Right lobe of liver (tissue), 6 donors: ENCODE measurements around the gene CMTM5. TPM values are rescaled to one million over a fixed set of nuclear protein-coding genes. Genes with fewer than 3 reads are reported as not detected.
A peak's percentile ranks its signal among the peaks of the same experiment; 100 is the strongest.

Experiments used
- ATAC-seq, 4 donors: fragments of 200-7000 bp; cut with Tn5 transposase; one replicate each; pipeline ENCODE4 v1.9.1; 2020; ENCODE audit warnings: mild to moderate bottlenecking in 4 of 4, moderate library complexity in 4 of 4
- DNase-seq, 3 donors: peaks; one replicate each; pipeline ENCODE4 v3.0.0-alpha.2; 2020
- H3K27ac ChIP-seq, 3 donors: fragments of 200-600 bp; one replicate each; pipeline ENCODE4 v1.8.0; 2022
- H3K27me3 ChIP-seq, 2 donors: fragments of 200-600 bp; one replicate each; pipeline ENCODE4 v1.8.0; 2022
- H3K36me3 ChIP-seq, 4 donors: fragments of 200-600 bp; sonication (generic) in 1 of 4; one replicate each; pipeline versions ENCODE4 v1.5.1 to v1.8.0; 2017 to 2022; ENCODE audit warnings: control low read depth in 1 of 4
- H3K4me1 ChIP-seq, 4 donors: fragments of 200-600 bp; sonication (generic) in 1 of 4; one replicate each; pipeline versions ENCODE4 v1.5.1 to v1.8.0; 2017 to 2022; ENCODE audit warnings: control low read depth in 1 of 4
- H3K4me3 ChIP-seq, 3 donors: fragments of 200-600 bp; one replicate each; pipeline ENCODE4 v1.8.0; 2022
- H3K9me3 ChIP-seq, 4 donors: fragments of 200-600 bp; sonication (generic) in 1 of 4; one replicate each; pipeline versions ENCODE4 v1.5.1 to v1.8.0; 2017 to 2022; ENCODE audit warnings: control low read depth in 1 of 4
- POLR2A ChIP-seq: fragments of 450-650 bp; IDR thresholded peaks from one replicate; pipeline ENCODE4 v1.6.1; 2017; ENCODE audit warnings: antibody characterized with exemption, mild to moderate bottlenecking
- WGBS: methylation state at CpG from one replicate; pipeline ENCODE4 v1.1.6; 2018; ENCODE audit warnings: low coverage, low lambda C conversion rate; ENCODE audit not compliant: insufficient coverage; ENCODE audit errors: missing lambda C conversion rate; 5-methylcytosine and 5-hydroxymethylcytosine counted together
- intact Hi-C, 2 donors: fragments of 100-400 bp; cut with DNase I; formaldehyde crosslinking; loops; one replicate each; pipeline versions ENCODE4 v1.11.2 to v1.14.1; 2022
- total RNA-seq, 6 experiments: library from RNA; depleted of rRNA in 2 of 6; stranded (reverse); fragments of >200 nt in 2 of 6; fragmentation: NEBNext Ultra II Directional in 3 of 6; extraction: Animal tissue kit (Norgen Biotek cat#: 25700) in 3 of 6; gene quantifications; one replicate each; pipeline versions ENCODE4 v1.1.0 to v1.2.4, GENCODE V29; 2016 to 2023
- TF ChIP-seq, protein P1 (sequence below), 4 donors: fragments of 200-600 bp in 3 of 4; fragments of 450-650 bp in 1 of 4; IDR thresholded peaks; one replicate each; pipeline versions ENCODE4 v1.5.1 to v1.8.0; 2016 to 2022; ENCODE audit warnings: antibody characterized with exemption in 4 of 4, mild to moderate bottlenecking in 2 of 4
- donor health status: DM: no; HTN: yes; CAD: no.
- donor health status: DM: no; HTN: no; CAD: no.
- donor health status: DM: no; HTN: no; CAD: no.
- donor health status: DM: no; HTN: yes; CAD: no.
- donor health status: DM: no; HTN: yes; CAD: no.

The CMTM5 gene
- total RNA-seq, 6 experiments from 2014 or later, result 0.32 to 0.49 TPM; not detected in 4

GRCh38 chr14:23380197-23380914, 3.5 kb downstream of the CMTM5 start:
- 32% methylated on average over 7 of the region's 16 CpGs for WGBS
- no peaks in the 10 kb centered on the region for H3K4me1 ChIP-seq

GRCh38 chr14:23380976-23381375, 4.1 kb downstream of the CMTM5 start:
- Histone ChIP-seq H3K36me3 (no peaks in the 10 kb centered on the region), H3K27me3 (no peaks in the 10 kb centered on the region), H3K4me1 (no peaks in the 10 kb centered on the region), H3K4me3 (no peak overlapping the region), H3K27ac (no peak overlapping the region), H3K9me3 (no peaks in the 10 kb centered on the region)
- ATAC-seq, result no peak
- WGBS, result 34% methylated on average over 3 of the region's 4 CpGs
- DNase-seq, result no peak
- intact Hi-C loops, result loop anchor here in 1 of 2 donors (10.0 kb wide), 1 partner anchor 256 kb away; no protein-coding TSS in a partner anchor
- no peak for TF ChIP-seq POLR2A
- TF ChIP-seq, protein P1, sequence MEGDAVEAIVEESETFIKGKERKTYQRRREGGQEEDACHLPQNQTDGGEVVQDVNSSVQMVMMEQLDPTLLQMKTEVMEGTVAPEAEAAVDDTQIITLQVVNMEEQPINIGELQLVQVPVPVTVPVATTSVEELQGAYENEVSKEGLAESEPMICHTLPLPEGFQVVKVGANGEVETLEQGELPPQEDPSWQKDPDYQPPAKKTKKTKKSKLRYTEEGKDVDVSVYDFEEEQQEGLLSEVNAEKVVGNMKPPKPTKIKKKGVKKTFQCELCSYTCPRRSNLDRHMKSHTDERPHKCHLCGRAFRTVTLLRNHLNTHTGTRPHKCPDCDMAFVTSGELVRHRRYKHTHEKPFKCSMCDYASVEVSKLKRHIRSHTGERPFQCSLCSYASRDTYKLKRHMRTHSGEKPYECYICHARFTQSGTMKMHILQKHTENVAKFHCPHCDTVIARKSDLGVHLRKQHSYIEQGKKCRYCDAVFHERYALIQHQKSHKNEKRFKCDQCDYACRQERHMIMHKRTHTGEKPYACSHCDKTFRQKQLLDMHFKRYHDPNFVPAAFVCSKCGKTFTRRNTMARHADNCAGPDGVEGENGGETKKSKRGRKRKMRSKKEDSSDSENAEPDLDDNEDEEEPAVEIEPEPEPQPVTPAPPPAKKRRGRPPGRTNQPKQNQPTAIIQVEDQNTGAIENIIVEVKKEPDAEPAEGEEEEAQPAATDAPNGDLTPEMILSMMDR (IDR thresholded peaks at IDR 0.05), result no peak

More at GRCh38 chr14:23380197-23380914, 3.5 kb downstream of the CMTM5 start:
- ATAC-seq (peak in 3 of 4 donors; percentile 2 to 18 (median 12)), DNase-seq (no peak)
- H3K36me3 ChIP-seq, result no peaks in the 10 kb centered on the region
- H3K27ac ChIP-seq, result no peak overlapping the region
- intact Hi-C loops, result loop anchor here in 1 of 2 donors (10.0 kb wide), 1 partner anchor 256 kb away; no protein-coding TSS in a partner anchor
- TF ChIP-seq POLR2A, result no peak
- TF ChIP-seq, protein P1 (IDR thresholded peaks at IDR 0.05), result no peak
- no peaks in the 10 kb centered on the region for H3K27me3 ChIP-seq
- H3K4me3 ChIP-seq, result no peak overlapping the region
- H3K9me3 ChIP-seq, result no peaks in the 10 kb centered on the region

- 29% methylated on average over 1 of the region's 3 CpGs for WGBS
- Histone ChIP-seq H3K27me3 (no peaks in the 10 kb centered on the region), H3K4me1 (no peaks in the 10 kb centered on the region), H3K4me3 (no peak overlapping the region), H3K9me3 (no peaks in the 10 kb centered on the region), H3K27ac (no peak overlapping the region), H3K36me3 (no peaks in the 10 kb centered on the region)
- no peak for ATAC-seq
- DNase-seq, result no peak
- TF ChIP-seq POLR2A, result no peak
- TF ChIP-seq, protein P1 (IDR thresholded peaks at IDR 0.05), result no peak
- intact Hi-C loops, result loop anchor here in 1 of 2 donors (10.0 kb wide), 1 partner anchor 257 kb away; no protein-coding TSS in a partner anchor
These were observed 5.0 kb downstream of the CMTM5 start for GRCh38 chr14:23381871-23382270.

- intact Hi-C loops, result loop anchor here in 1 of 2 donors (10.0 kb wide), 1 partner anchor 257 kb away; no protein-coding TSS in a partner anchor
- H3K9me3 ChIP-seq, result no peaks in the 10 kb centered on the region
- no peak for ATAC-seq
- no peaks in the 10 kb centered on the region for H3K36me3 ChIP-seq
- no peak for DNase-seq
- no peak for TF ChIP-seq POLR2A
- TF ChIP-seq, protein P1 (IDR thresholded peaks at IDR 0.05), result no peak
- no CpG with 5 or more reads among the region's 6 CpGs for WGBS
- no peaks in the 10 kb centered on the region for H3K4me1 ChIP-seq
- H3K27me3 ChIP-seq, result no peaks in the 10 kb centered on the region
- no peak overlapping the region for H3K27ac ChIP-seq
- no peak overlapping the region for H3K4me3 ChIP-seq
These were observed 5.4 kb downstream of the CMTM5 start for GRCh38 chr14:23382276-23382675.
